GM21529 (cell line): ENCODE data around the gene PLS3.
"Not testable (repeated sequence)": the region's sequence is repeated elsewhere in the genome, so short reads cannot be mapped to it uniquely, and the experiment has no call there.

Experiments used
- ATAC-seq: cut with Tn5 transposase; IDR thresholded peaks from one replicate; pipeline ENCODE4 v1.9.1; 2021; ENCODE audit not compliant: unreplicated experiment

The PLS3 gene

GRCh38 chrX:115602729-115603389 is 41.9 kb downstream of the PLS3 start:
- no peak for ATAC-seq

GRCh38 chrX:115603534-115604074 is 42.6 kb downstream of the PLS3 start:
- ATAC-seq = no peak

GRCh38 chrX:115606861-115607260 is 45.9 kb downstream of the PLS3 start:
- ATAC-seq = no peak

- no peak for ATAC-seq
Measured at GRCh38 chrX:115609621-115610020, 48.6 kb downstream of the PLS3 start.

GRCh38 chrX:115616943-115617563 is 56.1 kb downstream of the PLS3 start:
- ATAC-seq = peak; percentile 98

- ATAC-seq = no peak
Measured at GRCh38 chrX:115622534-115622933, 61.6 kb downstream of the PLS3 start.

- no peak for ATAC-seq
Measured at GRCh38 chrX:115624916-115625315, 63.9 kb downstream of the PLS3 start.

GRCh38 chrX:115625572-115626301 is 64.8 kb downstream of the PLS3 start:
- ATAC-seq = no peak

- ATAC-seq = no peak
Measured at GRCh38 chrX:115630204-115630603, 69.2 kb downstream of the PLS3 start.

GRCh38 chrX:115632455-115632854 is 71.5 kb downstream of the PLS3 start:
- no peak for ATAC-seq

- not testable (repeated sequence) for ATAC-seq
Measured at GRCh38 chrX:115633397-115633796, 72.4 kb downstream of the PLS3 start.

- ATAC-seq = no peak
Measured at GRCh38 chrX:115639334-115639880, 78.4 kb downstream of the PLS3 start.

GRCh38 chrX:115642311-115642710 is 81.3 kb downstream of the PLS3 start:
- ATAC-seq = no peak

GRCh38 chrX:115642895-115643530 is 82.0 kb downstream of the PLS3 start:
- ATAC-seq = peak; percentile 58

GRCh38 chrX:115644397-115644796 is 83.4 kb downstream of the PLS3 start:
- not testable (repeated sequence) for ATAC-seq

GRCh38 chrX:115649461-115650063 is 88.6 kb downstream of the PLS3 start:
- no peak for ATAC-seq

- no peak for ATAC-seq
Measured at GRCh38 chrX:115650449-115650848, 89.5 kb downstream of the PLS3 start.

GRCh38 chrX:115650916-115651315 is 89.9 kb downstream of the PLS3 start:
- ATAC-seq = peak; percentile 76

- ATAC-seq = no peak
Measured at GRCh38 chrX:115652221-115652620, 91.2 kb downstream of the PLS3 start.

GRCh38 chrX:115665122-115665521 is 104.1 kb downstream of the PLS3 start:
- no peak for ATAC-seq

- no peak for ATAC-seq
Measured at GRCh38 chrX:115679460-115679859, 118.5 kb downstream of the PLS3 start.
